ENCODE data around the gene ANOS1.

DNA sequence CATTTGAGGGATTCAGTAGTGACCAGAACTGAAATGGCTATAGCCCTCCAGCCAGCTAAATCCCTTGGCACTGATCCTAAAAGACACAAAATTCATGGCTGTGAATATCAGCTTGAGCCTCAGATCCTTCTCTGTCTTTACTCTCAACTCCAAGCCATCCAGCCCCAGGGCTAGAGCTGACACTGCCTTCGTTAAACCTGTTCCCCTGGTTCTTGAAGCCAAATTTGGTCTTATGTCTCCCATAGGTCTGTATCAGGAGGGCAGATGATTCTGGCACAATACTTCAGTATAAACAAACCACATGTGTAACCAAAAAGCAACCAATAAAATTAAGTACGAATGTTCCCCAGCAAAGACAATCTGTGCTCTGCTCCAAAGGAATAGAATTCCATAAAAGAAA, 78.0 kb downstream of the ANOS1 start:
- TF ChIP-seq, protein P1, sequence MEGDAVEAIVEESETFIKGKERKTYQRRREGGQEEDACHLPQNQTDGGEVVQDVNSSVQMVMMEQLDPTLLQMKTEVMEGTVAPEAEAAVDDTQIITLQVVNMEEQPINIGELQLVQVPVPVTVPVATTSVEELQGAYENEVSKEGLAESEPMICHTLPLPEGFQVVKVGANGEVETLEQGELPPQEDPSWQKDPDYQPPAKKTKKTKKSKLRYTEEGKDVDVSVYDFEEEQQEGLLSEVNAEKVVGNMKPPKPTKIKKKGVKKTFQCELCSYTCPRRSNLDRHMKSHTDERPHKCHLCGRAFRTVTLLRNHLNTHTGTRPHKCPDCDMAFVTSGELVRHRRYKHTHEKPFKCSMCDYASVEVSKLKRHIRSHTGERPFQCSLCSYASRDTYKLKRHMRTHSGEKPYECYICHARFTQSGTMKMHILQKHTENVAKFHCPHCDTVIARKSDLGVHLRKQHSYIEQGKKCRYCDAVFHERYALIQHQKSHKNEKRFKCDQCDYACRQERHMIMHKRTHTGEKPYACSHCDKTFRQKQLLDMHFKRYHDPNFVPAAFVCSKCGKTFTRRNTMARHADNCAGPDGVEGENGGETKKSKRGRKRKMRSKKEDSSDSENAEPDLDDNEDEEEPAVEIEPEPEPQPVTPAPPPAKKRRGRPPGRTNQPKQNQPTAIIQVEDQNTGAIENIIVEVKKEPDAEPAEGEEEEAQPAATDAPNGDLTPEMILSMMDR (IDR thresholded peaks at IDR 0.05), result no peak
- TF ChIP-seq, protein P2, sequence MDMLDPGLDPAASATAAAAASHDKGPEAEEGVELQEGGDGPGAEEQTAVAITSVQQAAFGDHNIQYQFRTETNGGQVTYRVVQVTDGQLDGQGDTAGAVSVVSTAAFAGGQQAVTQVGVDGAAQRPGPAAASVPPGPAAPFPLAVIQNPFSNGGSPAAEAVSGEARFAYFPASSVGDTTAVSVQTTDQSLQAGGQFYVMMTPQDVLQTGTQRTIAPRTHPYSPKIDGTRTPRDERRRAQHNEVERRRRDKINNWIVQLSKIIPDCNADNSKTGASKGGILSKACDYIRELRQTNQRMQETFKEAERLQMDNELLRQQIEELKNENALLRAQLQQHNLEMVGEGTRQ (IDR thresholded peaks at IDR 0.05), result no peak
- TF ChIP-seq, protein P3, sequence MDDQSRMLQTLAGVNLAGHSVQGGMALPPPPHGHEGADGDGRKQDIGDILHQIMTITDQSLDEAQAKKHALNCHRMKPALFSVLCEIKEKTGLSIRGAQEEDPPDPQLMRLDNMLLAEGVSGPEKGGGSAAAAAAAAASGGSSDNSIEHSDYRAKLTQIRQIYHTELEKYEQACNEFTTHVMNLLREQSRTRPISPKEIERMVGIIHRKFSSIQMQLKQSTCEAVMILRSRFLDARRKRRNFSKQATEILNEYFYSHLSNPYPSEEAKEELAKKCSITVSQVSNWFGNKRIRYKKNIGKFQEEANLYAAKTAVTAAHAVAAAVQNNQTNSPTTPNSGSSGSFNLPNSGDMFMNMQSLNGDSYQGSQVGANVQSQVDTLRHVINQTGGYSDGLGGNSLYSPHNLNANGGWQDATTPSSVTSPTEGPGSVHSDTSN (IDR thresholded peaks at IDR 0.05), result no peak
- TF ChIP-seq POLR2A (IDR thresholded peaks at IDR 0.05; ENCODE audit: low read length) (no peak), CHD2 (IDR thresholded peaks at IDR 0.05; ENCODE audit: low read length, partially characterized antibody) (no peak), CEBPB (IDR thresholded peaks at IDR 0.05) (no peak)
